NB4 (cell line): ENCODE measurements around the gene SELENOS.

Experiments used
- CTCF ChIP-seq: IDR thresholded peaks from one replicate; pipeline ENCODE4 v1.5.1; 2012; ENCODE audit warnings: low read depth, low read length
- MAX ChIP-seq: IDR thresholded peaks from 2 replicates; pipeline ENCODE4 v1.6.1; 2011; ENCODE audit warnings: low read depth, low read length
- MYC ChIP-seq: IDR thresholded peaks from 2 replicates; pipeline ENCODE4 v1.6.1; 2011; ENCODE audit warnings: low read depth, low read length
- POLR2A ChIP-seq: IDR thresholded peaks from 2 replicates; pipeline ENCODE4 v1.6.1; 2011; ENCODE audit warnings: mild to moderate bottlenecking; ENCODE audit not compliant: insufficient read length; ENCODE audit errors: extremely low read depth

DNA sequence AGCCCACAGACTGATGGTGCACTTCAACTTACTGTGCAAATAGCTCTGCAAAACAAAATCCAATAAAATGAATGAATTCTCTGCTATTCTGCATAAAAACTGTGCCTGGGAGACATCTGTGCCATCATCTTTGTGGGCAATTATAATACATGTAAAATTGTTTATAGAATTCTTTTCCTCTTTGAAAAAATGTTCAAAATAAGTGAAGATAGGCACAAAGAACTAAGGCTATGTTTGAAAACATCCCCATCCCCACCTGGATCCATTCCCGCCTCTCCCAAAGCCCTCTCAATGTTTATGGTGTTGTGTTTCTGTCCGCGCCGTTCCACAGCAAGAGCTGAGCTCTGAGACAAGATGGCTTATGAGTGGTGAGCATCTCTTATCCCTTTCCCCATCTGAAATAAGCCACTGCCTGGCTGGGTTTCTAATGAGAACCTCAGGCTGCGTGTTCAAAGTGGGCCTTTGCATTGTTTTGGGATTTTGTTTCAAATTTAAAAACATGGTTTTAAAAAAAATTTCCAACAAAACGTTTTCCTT is 40.1 kb upstream of the SELENOS start:
- TF ChIP-seq CTCF (no peak), POLR2A (no peak), MAX (no peak), MYC (no peak)
